ENCODE results near the gene SLC9A8.

GRCh38 chr20:49936153-49937026 lies 123.8 kb downstream of the SLC9A8 start, which contains the start of gene RNF114:
- TF ChIP-seq CTCF (IDR thresholded peaks at IDR 0.05) (no peak), POLR2A (IDR thresholded peaks at IDR 0.05) (peak; percentile 37 to 97), POLR2AphosphoS5 (IDR thresholded peaks at IDR 0.05; ENCODE audit: insufficient read depth in 1 of 2, low read depth in 1 of 2) (peak; percentile 60 to 99)

Data from vagina (tissue), 2 donors.